ENCODE results near the gene RHO.
"Not testable (repeated sequence)": the region's sequence is repeated elsewhere in the genome, so short reads cannot be mapped to it uniquely, and the experiment has no call there.

RHO gene

DNA sequence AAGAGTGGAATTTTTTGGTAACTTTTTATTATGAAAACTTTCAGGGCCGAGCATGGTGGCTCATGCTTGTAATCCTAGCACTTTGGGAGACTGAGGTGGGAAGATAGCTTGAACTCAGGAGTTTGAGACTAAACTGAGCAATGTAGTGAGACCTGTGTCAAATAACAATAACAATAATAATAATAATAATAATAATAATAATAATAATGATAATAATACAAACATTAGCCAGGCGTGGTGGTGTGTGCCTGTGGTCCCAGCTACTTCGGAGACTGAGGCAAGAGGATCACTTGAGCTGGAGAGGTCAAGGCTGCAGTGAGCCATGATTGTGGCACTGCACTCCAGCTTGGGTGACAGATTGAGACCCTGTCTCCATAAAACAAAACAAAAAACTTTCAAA lies 17.5 kb downstream of the RHO start:
- DNase-seq: not testable (repeated sequence)

DNA sequence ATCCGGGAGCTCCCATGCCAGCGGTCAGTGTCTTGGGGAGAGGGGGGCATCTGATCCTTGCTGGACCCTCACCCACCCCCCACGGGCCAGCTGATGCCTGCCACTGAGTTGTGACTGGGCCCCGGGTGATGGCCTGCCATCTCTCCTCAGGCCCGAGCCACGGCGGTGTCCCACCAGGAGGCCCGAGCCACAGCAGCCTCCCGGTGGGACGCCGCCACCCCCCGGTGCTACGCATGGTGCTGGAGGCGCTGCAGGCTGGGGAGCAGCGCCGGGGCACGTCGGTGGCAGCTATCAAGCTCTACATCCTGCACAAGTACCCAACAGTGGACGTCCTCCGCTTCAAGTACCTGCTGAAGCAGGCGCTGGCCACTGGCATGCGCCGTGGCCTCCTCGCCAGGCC lies 18.8 kb downstream of the RHO start:
- no peak for DNase-seq

DNA sequence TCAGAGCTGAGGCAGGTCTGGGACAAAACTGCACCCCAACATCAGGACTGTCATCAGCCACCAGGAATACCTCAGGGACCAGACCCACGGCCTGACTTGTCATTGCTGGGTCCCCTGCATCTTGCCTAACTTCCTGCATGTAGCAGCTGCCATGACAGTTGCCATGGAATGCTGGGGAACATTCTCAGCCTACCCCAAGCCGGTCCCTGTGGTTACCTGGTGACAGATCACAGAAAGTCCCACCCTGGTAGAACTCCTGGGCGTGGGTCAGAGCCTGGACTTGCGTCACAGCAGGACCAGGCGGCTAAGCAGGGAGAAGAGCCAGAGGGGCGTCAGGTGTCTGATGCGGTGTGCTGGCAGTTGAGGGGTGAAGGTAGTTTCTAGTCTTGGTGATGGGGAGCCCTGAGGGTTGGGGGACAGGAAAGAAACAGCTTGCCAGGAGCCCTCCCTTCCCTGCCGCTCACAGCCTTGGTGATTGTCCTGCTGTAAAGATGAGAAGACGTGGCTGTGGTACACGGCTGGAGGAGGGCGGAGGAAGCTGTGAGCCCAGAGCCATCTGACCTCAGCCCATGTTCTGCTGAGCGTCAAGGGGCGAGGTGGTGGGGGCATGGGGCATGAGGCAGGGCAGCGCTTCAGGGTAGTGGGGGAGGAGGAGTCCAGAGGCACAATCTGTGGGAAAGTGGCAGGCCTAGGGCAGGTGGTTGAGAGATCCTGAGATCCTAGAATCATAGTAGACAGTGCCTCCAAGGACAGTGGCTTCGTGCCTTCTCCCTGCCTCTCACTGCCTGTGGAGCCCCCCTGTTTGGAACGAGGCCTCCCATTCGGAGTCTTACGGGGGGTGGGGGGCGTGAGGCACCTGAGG lies 19.9 kb downstream of the RHO start:
- DNase-seq: no peak

DNA sequence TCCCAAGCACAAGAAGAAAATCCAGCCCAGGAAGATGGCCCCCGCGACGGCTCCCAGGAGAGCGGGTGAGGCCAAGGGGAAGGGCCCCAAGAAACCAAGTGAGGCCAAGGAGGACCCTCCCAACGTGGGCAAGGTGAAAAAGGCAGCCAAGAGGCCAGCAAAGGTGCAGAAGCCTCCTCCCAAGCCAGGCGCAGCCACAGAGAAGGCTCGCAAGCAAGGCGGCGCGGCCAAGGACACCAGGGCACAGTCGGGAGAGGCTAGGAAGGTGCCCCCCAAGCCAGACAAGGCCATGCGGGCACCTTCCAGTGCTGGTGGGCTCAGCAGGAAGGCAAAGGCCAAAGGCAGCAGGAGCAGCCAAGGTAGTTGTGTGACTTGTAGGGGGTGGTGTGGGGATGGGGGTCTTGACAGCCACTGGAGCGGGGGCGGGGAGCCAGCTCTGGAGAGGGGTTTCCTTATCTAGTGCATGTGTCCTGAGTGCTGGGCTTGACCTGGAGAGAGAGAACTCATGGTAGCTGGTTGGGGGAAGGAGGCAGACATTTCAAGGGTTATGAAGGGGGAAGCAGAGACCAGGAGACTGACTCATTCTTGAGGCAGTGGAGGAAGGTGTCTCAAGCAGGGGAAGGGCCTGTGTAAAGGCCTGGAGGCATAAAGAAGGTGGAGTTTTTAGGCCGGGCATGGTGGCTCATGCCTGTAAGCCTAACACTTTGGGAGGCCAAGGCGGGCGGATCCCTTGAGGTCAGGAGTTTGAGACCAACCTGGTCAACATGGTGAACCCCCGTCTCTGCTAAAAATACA lies 20.8 kb downstream of the RHO start:
- DNase-seq: peak; percentile 63 to 65

DNA sequence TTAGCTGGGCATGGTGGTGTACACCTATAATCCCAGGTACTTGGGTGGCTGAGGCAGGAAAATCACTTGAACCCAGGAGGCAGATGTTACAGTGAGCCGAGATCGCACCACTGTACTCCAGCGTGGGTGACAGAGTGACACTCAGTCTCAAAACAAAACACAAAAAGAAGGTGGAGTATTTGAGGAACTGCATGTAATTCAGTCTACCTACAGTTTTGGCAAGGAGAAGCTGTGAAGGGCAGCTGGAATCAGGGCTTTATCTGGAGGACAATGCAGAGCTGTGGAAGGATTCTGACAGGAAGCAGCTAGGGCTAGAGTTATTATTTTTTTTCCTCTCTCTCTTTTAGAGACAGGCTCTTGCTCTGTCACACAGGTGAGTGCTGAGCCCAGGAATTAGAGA lies 21.4 kb downstream of the RHO start:
- peak; percentile 16 to 44 for DNase-seq

DNA sequence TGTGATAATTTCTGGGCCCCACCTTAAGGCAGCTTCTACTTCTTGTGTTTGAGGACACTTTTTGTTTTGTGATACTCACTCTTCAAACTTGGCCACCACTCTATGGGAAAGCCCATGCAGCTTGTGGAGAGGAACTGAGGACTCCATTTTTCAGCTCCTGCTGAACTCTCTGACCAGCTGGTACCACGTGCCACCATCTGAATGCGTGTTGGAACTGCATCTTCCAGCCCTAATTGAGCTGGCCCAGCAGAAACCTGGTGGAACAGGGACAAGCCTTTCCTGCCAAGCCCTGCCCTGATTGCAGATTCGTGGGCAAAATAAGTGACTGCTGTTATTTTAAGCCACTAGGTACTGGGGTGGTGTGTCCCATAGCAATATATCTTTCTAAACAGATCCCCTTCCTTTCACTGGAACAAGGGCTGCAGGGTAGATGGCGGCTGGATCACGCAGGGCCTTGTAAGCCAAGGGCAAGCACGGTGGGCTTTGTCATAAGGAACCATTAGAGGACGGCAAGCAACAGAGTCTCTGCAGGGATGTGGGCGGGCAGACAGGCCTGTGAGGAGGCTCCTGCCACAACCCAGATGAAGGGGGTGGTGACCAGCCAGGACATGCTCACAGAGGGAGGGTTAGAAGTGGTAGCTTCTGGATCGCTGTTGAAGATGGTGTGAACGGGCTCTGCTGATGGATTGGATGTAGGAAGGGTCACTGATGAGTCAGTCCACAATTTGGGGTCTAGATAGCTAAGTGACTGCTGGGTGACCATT lies 24.0 kb downstream of the RHO start:
- DNase-seq: no peak

DNA sequence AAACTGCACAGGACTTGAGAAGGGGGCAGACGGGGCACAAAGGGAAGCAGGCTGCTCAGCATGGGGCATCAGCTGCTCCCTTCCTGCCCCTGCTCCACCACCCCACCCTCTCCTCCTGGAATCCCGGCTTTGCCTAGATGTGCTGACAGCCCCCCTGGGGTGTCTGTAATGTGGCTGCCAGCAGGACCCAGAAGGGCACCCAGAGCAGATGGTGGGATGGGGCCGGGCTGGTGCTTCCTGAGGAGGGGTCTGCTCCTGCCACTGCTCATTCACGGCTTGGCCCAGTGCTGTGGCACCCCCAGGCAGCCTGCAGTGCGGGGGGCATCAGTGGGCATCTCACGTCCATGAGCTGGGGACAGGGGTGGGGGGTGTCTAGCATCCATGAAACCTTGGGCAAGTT lies 24.7 kb downstream of the RHO start:
- DNase-seq: no peak

DNA sequence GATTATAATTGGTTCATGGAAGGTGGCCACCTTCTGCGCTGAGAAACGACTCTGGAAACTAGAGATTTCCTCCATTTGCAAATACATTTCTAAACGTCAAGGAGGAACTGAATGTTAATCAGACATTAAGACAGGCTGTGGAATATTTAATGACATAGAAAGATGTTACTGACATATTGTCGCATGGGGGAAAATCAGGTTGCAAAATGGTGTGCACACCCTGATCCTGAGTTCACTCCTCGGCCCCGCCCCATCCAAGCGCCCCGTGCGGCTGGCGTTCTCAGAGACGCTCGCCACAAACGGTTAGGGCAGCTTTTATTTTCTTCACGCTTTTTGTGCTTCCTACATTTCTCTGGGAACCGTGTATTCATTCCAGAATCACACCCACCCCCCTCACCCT lies 25.3 kb downstream of the RHO start:
- DNase-seq: peak; percentile 58 to 68

DNA sequence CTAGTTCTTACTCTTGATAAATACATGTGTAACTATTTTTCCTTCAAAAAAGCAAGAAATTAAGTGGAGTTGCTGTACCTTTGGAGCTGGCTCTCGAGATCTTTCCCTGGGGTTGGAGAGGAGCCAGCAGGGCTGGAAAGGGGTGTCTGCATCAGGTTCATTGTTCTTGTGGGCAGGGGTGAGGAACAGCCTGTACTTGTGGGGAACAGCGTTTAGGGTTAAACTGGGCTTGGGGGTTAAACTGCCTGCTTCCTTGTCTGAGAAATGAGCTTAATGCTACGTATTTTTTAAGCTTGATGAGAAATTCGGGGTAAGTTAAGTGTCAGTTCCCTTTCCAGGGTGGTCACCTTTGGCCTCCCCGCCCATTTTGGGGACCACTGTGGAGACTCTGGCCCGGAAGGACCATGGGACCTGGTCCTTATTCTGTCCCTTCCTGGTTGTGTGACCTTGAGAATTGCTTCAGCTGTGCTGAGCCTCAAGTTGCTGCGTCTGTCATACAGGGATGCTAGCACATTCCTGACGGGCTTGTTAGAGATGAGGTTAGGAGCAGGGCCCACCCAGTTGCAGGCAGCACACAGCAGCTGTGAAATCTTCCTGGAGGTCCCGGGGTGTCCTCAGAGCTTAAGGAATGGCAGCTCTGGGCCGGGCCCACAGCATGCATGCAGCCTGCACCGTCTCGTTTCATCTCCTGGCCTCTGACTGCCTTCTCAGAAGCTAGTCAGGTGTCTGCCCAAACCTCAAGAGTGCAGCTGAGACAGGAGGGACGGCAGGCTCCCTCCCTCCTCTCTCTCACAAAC lies 26.1 kb downstream of the RHO start:
- no peak for DNase-seq

DNA sequence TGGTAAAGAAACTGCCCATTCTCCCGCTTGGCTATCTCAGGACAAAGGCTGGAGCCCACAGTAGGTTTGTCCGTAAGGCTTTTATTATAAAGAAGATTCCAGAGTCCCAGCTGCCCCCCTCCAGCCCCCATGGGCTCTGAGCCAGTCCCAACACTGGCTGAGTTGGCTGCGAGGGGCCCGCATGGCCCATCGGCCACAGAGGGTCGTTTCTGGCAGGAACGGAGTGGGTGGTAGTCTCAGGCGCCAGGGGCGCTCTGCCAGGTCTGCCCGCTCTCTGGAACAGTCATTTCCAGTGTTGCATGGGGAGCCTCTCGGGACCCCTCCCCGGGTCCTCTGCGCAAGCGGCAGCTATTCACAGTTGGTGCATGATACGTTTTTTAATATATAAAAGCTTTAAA lies 26.7 kb downstream of the RHO start:
- DNase-seq: no peak

DNA sequence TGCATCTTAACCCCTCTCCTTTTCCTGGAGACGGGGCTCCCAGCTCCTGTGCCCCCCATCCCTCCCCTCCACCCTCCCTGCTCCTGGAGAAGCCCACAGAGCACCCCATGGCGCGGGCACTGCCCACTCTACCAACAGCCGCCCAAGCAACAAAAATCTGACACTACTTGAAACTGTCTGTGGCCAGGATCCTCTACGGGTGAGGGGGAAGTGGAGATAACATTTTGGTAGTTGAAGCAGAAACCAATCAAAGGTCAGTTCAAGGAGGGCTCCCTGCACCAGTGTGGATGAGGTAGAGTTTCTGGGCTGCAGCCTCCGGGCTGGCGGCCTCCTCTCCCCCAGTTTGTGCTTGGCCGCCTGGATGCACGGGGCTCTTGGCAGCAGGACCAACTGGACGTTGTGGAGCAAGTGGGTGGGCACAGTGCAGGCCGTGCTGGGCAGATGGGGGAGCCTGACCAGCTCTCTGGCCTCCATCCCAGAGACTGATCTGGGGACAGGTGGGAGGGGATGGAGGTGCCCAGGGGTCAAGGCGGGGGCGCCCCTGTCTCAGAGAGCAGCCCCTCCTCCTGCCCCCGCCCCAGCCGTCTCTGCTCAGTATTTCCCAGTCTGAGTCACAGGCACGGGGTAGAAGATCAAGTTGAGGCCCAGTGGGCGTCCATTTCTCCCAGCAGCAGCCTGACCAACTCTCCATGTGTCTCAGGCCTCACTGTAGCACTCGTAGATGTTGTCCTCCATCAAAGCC lies 27.3 kb downstream of the RHO start:
- DNase-seq: peak in 1 of 2 donors; percentile 51

DNA sequence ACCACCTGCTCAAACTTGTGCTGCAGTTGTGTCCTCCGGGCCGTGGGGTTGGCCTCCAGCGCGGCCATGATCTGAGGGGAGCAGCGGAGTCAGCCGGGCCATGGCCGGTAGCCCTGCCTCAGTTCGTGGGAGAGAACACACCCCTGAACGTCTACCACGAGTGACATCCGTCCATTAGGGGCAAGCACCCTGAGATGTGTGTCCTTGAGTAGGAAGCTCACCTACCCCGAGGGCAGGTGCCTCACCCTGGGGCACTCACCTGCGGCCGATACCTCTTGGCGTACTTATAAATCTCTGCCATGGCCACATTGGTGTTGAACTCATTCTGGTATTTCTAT lies 27.9 kb downstream of the RHO start:
- no peak for DNase-seq

DNA sequence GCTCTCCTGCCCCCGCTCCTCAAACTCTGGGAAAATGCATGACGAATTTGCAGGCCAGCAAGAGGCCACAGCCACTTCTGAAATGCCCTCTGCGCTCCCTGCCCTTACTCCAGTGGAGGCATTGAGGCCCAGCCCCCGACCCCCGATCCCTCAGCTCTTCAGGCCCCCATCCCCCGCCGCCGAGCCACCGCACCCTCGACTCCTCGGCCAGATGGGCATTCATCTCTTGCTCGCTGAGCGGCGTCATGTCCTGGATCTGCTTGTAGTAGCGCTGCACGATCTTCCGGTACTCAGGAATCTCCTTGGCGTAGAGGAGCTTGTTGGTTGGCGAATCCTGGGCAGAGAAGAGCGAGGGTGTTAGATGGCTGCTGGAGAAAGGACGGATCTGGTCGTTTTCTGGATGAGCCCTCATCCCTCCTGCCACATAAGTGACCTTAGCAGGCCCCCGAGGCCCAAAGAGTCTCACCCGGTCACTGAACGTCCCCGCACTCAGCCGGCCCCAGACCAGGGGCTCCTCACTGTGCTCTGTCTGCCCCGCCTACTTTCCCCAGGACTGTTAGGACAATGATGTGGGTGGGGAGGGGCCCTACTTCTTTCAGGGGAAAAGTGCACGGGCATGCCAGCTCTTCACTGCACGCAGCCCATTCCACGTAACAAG lies 28.6 kb downstream of the RHO start:
- no peak for DNase-seq

DNA sequence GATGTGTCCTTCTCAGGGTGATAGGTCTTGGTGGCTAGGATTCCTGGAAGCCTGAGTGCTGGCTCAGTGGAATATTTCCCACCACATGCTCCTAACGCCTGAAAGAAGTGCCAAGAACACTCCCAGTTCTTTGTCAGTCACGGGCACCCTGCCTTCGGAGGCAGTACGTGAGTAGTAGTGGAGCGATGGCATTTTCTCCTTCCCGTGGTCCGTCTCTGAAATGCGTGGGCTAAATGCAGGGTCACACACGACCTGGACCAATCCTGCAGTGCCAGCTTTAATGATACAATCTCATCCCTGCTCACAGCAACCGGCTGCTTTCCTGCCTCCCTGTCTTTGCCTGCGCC lies 29.1 kb downstream of the RHO start:
- no peak for DNase-seq

DNA sequence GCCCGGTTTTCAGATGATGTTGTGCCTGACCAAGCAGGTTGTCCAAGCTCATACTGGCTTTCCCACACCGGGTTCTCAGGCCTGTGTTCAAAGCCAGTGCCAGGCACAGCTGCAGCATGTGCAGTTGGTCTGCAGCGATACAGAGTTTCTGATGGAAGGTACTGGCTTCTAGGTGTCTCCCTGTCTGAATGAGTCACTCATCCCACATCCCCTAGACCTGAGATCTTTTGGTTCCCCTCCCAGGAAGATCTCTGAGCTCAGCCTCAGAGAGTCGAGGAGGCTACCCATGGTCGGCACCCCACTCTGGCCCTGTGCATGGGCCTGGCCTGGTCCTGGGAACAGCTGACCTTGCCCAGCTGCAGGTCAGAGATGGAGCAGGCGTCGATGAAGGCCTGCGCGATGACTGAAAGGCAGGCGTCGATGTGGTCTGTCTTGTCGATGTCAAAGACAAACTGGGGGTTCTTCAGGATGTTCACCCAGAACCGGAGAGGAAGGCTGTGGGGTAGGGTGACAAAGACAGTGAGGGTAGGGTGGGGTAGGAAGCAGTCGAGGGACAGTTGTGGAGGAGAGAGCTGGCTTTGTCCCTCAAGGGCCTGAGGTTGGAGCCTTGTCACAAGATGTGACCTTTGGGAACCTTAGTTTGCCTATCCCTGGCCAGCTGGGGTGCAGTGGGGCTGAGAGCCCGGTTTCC lies 29.8 kb downstream of the RHO start:
- DNase-seq: no peak

DNA sequence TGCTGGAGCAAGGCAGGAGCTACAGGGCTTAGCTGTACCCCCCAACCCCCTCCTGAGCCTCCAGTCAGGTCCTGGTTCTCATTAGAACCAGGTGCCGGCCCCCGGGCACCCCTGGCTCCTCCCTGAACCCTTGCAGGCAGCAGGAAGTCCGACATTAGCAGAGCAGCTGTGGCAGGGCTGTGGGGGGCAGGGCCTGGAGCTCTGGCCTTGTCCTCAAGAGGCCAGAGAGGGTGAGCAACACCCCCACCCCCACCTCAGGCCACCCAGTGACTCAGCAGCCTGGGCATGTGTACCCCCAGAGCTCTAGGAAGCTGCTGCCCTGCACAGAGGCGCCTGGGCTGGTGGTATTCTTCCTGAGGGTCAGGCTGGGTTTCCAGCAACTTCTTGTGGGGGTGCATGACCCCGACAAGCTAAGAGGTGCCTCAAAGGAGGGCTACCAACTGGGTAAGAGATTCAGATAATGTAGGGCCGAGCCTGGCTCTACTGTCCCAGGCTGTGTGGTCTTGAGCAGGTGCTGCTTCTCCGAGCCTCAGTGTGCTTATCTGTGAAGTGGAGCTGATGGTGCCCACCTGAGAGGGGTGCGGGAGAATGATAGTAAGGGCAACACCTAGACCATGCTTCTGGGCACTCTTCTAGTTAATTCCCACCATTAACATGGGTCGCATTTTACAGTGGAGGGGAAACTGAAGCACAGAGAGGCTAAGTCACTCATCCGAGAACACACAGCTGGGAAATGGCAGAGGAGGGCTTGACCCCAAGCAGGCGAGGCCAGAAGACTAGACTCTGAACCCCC lies 30.5 kb downstream of the RHO start:
- no peak for DNase-seq

DNA sequence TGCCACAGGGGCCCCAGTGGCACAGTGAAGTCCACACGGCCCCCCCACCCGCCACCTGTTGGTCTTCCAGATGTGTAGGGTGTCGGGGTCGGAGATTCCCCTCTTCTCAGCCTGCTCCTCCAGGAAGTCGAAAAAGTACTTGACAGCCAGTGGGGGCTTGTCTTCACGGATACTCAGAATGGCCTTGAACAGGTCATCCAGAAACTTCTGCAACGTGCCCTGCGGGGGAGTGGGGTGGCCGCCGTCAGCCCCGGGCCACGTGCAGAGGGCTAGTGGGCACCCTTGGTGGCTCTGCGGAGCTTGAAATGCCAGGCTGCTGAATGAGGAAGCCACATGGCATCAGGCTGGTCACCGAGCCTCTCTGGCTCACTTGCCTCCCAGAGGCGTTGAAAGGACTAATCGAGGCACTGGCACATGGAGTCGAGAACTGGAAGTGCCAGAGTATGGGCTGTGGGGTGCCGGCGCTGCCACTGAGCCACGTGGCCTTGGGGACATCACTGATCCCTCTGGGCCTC lies 31.2 kb downstream of the RHO start:
- no peak for DNase-seq

DNA sequence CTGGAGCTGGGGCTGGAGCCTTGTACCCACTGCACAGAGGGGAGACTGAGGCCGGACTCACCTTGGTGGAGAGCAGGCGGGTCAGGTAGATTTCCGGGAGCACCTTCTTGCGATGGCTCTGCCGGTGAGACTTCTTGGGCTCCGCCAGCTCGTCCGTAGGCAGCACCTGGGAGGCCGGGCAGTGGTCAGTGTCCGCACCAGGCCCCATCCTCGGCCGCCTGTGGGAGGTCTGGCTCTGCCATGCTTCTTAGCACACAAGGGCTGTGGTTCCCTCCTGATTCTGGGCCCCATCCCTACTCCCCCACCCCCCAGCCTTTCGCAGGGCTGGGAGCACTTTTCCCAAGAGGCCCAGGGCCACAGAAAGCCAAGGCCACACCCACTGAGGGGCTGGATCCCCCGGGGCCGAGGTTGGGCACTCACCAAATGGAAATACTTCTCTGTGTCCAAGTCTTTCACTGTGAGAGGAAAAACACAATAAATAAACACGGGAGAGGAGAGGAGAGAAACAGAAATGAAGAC lies 31.9 kb downstream of the RHO start:
- DNase-seq: no peak

DNA sequence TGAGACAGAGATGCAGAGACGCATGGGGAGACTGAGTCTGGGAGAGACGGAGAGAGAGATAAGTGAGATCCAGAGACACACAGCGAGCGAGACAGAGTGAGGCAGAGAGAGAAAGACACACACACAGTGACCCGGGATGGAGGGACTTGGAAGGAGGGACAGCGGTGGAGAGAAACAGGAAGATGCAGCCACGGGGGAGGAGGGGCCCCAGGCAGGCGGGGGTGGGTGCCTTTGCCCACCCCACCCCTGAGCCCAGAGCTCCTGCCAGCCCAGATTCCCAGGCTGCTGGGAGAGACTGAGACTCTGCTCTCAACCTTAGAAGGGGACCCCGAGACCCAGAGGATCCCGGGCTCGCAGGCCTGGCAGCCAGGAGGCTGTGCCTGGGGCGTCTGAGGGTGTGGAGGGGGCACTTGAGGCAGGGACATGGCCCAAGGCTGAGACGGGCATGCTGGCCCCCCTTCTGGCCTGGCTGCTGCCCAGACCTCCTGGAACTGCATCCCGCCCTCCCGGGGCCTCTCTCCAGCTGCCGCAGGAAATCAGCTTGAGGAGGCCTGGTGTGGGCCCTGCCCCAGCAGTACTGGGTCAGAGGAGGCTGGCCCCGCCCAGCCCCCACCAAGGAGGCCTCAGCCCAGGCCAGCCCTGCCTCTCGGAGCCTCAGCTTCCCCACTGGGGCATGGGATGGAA lies 32.6 kb downstream of the RHO start:
- DNase-seq: no peak
